GM18870 (cell line): ENCODE data around the gene LGALS9.
"Not testable (repeated sequence)": the region's sequence is repeated elsewhere in the genome, so short reads cannot be mapped to it uniquely, and the experiment has no call there.

ENCODE experiments used
- ATAC-seq: cut with Tn5 transposase; IDR thresholded peaks from one replicate; pipeline ENCODE4 v1.9.1; 2021; ENCODE audit warnings: moderate library complexity; ENCODE audit not compliant: unreplicated experiment

The LGALS9 gene

GRCh38 chr17:27670791-27671590, 40.0 kb downstream of the LGALS9 start:
- no peak for ATAC-seq

GRCh38 chr17:27671591-27671910, 40.6 kb downstream of the LGALS9 start:
- no peak for ATAC-seq

GRCh38 chr17:27671977-27672480, 41.0 kb downstream of the LGALS9 start:
- ATAC-seq, result not testable (repeated sequence)

GRCh38 chr17:27674335-27674734, 43.3 kb downstream of the LGALS9 start:
- no peak for ATAC-seq

- ATAC-seq, result no peak
These were observed 46.2 kb downstream of the LGALS9 start for GRCh38 chr17:27677191-27677590.

- ATAC-seq, result not testable (repeated sequence)
These were observed 55.3 kb downstream of the LGALS9 start for GRCh38 chr17:27686322-27686721.

GRCh38 chr17:27690882-27691281, 59.9 kb downstream of the LGALS9 start:
- ATAC-seq, result no peak

- ATAC-seq, result not testable (repeated sequence)
These were observed 64.3 kb downstream of the LGALS9 start for GRCh38 chr17:27695254-27695814.
